Effector memory CD4-positive, alpha-beta T cell (primary cell): Measurements from ENCODE around the gene SMPD3.

ENCODE experiments used
- DNase-seq, 3 donors: peaks; one replicate each; pipeline ENCODE4 v3.0.0-alpha.2; 2020
- H3K27ac ChIP-seq: 2 replicates; pipeline ENCODE4 v1.7.0; 2013; ENCODE audit warnings: mild to moderate bottlenecking, low read length, moderate library complexity; ENCODE audit not compliant: insufficient read depth, poor library complexity, severe bottlenecking
- H3K27me3 ChIP-seq: replicated peaks from 2 replicates; pipeline ENCODE4 v1.7.0; 2013; ENCODE audit warnings: mild to moderate bottlenecking, low read length; ENCODE audit not compliant: insufficient read depth, control insufficient read depth, poor library complexity, severe bottlenecking
- H3K36me3 ChIP-seq: 2 replicates; pipeline ENCODE4 v1.7.0; 2013; ENCODE audit warnings: mild to moderate bottlenecking, low read length, moderate library complexity; ENCODE audit not compliant: control insufficient read depth, insufficient read depth
- H3K4me1 ChIP-seq: 2 replicates; pipeline ENCODE4 v1.7.0; 2013; ENCODE audit warnings: low read length, mild to moderate bottlenecking; ENCODE audit not compliant: control insufficient read depth, insufficient read depth, poor library complexity, severe bottlenecking
- H3K4me3 ChIP-seq: 2 replicates; pipeline ENCODE4 v1.7.0; 2013; ENCODE audit warnings: low read length, low read depth, mild to moderate bottlenecking; ENCODE audit not compliant: insufficient read depth, poor library complexity, severe bottlenecking
- H3K9me3 ChIP-seq: 2 replicates; pipeline ENCODE4 v1.7.0; 2013; ENCODE audit warnings: mild to moderate bottlenecking, low read length, moderate library complexity; ENCODE audit not compliant: control insufficient read depth

The SMPD3 gene

GRCh38 chr16:68345351-68345810 lies 102.9 kb downstream of the SMPD3 start:
- Histone ChIP-seq H3K36me3 (peaks cover 43% of the 10 kb centered on the region), H3K27me3 (no peaks in the 10 kb centered on the region), H3K27ac (no peak overlapping the region), H3K9me3 (no peaks in the 10 kb centered on the region), H3K4me3 (no peak overlapping the region), H3K4me1 (no peaks in the 10 kb centered on the region)
- DNase-seq: no peak

GRCh38 chr16:68344252-68344651 lies 104.1 kb downstream of the SMPD3 start:
- H3K4me3 ChIP-seq: no peak overlapping the region
- DNase-seq: no peak
- H3K27ac ChIP-seq: no peak overlapping the region
- H3K27me3 ChIP-seq: no peaks in the 10 kb centered on the region
- no peaks in the 10 kb centered on the region for H3K4me1 ChIP-seq
- peaks cover 46% of the 10 kb centered on the region for H3K36me3 ChIP-seq
- no peaks in the 10 kb centered on the region for H3K9me3 ChIP-seq

- no peak overlapping the region for H3K4me3 ChIP-seq
- DNase-seq: no peak
- H3K27me3 ChIP-seq: no peaks in the 10 kb centered on the region
- H3K27ac ChIP-seq: no peak overlapping the region
- no peaks in the 10 kb centered on the region for H3K4me1 ChIP-seq
- H3K36me3 ChIP-seq: peaks cover 54% of the 10 kb centered on the region
- H3K9me3 ChIP-seq: no peaks in the 10 kb centered on the region
Measured at GRCh38 chr16:68343137-68343536, 105.2 kb downstream of the SMPD3 start.

DNA sequence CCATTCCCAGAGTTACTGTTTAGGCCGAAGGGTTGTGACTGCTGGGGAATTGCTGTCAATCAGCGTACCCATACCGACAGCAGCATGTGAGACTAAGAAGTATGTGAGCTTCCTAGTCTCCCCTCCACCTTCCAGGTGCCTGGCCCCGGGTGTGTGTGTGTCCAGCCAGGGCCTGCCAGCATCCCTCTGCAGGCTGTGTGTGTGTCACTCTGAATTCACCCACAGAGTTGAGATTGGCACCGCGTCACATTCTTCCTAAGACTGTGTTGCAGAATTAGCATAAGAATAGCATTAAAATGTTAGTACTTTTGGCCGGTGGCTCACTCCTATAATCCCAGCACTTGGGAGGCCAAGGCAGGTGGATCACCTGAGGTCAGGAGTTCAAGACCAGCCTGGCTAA lies 105.7 kb downstream of the SMPD3 start:
- Histone ChIP-seq H3K27me3 (no peaks in the 10 kb centered on the region), H3K4me3 (no peak overlapping the region), H3K27ac (no peak overlapping the region), H3K9me3 (no peaks in the 10 kb centered on the region), H3K4me1 (no peaks in the 10 kb centered on the region), H3K36me3 (peaks cover 59% of the 10 kb centered on the region)
- no peak for DNase-seq

DNA sequence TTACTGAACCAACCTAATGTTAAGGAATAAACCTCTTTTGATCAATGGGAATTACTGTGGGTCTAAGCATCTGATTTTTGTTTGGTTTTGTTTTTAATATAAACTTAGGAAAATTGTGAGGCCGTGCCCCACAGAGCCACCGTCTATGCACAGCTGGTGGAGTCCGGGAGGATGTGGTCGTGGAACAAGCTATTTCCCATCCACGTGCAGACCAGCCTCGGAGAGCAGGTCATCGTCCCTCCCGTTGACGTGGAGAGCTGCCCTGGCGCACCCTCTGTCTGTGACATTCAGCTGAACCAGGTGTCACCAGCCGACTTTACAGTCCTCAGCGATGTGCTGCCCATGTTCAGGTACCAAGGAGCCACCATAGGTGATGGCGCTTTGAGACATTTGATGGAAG lies 109.1 kb downstream of the SMPD3 start:
- no peak for DNase-seq
- peaks cover 45% of the 10 kb centered on the region for H3K36me3 ChIP-seq
- H3K27me3 ChIP-seq: no peaks in the 10 kb centered on the region
- H3K9me3 ChIP-seq: no peaks in the 10 kb centered on the region
- H3K4me3 ChIP-seq: no peak overlapping the region
- no peaks in the 10 kb centered on the region for H3K4me1 ChIP-seq
- H3K27ac ChIP-seq: no peak overlapping the region

GRCh38 chr16:68338326-68339119 lies 109.8 kb downstream of the SMPD3 start:
- Histone ChIP-seq H3K27me3 (no peaks in the 10 kb centered on the region), H3K4me3 (no peak overlapping the region), H3K27ac (no peak overlapping the region), H3K9me3 (no peaks in the 10 kb centered on the region), H3K4me1 (no peaks in the 10 kb centered on the region), H3K36me3 (peaks cover 45% of the 10 kb centered on the region)
- DNase-seq: no peak

GRCh38 chr16:68335175-68335574 lies 113.1 kb downstream of the SMPD3 start:
- no peaks in the 10 kb centered on the region for H3K9me3 ChIP-seq
- no peak for DNase-seq
- H3K27ac ChIP-seq: no peak overlapping the region
- H3K27me3 ChIP-seq: no peaks in the 10 kb centered on the region
- peaks cover 6% of the 10 kb centered on the region for H3K4me1 ChIP-seq
- H3K4me3 ChIP-seq: no peak overlapping the region
- peaks cover 35% of the 10 kb centered on the region for H3K36me3 ChIP-seq

DNA sequence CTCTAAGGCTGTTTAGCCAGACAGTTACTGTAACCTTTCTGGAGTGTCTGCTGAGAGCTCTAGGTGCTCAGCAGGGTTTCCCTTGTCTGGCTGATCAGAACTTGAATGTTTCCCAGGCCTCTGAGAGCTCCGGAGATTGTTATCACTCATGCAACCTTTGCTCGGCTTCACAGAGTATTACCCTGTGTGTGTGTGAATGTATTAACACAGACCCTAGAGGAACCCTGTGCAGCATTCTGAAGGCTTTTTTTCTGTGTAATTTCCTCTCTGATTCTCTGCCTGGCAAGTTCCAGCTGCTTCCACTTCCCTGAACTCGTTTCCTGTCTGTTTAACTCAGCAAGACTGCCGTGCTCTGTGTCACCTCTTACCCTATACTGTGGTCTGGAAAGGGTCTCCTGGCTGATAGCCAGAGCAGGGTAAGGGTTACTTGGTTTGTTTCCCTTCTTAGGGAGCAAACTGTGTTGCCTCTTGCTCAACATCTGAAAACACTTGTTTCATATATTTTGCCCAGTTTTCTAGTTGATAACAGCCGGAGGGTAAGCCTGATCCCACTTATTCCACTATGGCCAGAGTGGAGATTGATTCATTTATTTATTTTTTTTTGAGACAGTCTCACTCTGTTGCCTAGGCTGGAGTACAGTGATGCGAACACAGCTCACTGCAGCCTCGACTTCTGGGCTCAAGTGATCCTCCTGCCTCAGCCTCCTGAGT lies 115.7 kb downstream of the SMPD3 start:
- H3K27ac ChIP-seq: no peak overlapping the region
- DNase-seq: no peak
- H3K36me3 ChIP-seq: peaks cover 9% of the 10 kb centered on the region
- H3K27me3 ChIP-seq: no peaks in the 10 kb centered on the region
- no peak overlapping the region for H3K4me3 ChIP-seq
- no peaks in the 10 kb centered on the region for H3K9me3 ChIP-seq
- H3K4me1 ChIP-seq: peaks cover 6% of the 10 kb centered on the region

DNA sequence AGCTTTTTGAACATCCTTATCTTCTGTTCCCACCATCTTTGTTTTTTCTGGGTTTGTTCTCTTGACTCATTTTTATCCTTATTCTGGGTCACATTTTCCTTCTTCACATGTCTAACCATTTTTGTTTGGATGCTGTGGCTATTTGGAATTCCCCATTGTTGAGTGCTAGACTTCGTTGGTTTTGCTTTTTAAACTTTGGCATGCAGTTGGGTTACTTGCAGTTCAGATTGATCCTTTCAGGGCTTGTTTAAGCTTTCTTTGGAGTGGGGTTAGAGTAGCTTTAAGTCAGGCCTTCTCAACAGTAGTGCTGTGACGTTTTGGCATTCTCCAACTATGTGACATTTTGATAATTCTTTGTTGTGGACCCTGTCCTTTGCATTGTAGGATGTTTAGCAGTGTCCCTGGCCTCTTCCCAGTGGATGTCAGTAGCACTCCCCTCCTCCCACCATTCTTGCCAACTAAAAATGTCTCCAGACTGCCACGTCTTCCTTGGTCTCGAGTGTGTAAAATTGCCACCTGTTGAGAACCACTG lies 116.4 kb downstream of the SMPD3 start:
- Histone ChIP-seq H3K27me3 (no peaks in the 10 kb centered on the region), H3K4me1 (peaks cover 6% of the 10 kb centered on the region), H3K27ac (no peak overlapping the region), H3K4me3 (no peak overlapping the region), H3K9me3 (no peaks in the 10 kb centered on the region), H3K36me3 (peaks cover 6% of the 10 kb centered on the region)
- no peak for DNase-seq

DNA sequence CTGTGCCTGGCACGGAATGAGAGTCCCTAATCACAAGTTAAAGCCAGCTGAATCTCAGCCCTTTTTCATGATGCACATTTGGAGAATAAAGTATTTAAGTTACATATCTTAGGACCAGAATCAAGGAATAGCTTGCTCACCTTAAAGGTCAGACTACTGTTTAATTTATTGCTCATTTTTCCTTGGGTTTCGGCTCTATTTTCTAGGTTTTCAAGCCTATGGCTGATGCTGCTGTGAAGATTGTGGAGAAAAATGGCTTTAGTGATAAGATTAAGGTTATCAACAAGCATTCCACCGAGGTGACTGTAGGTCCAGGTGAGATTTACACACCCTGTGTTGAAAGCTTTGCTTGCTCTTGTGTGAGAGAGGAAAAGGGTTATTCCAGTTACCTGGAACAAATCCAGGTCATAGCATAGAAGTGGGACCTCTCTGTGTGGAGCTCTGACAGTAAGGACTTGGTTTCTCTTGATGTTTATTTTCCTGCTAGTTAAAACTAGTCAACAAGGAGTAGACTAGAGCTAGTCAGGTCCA lies 119.4 kb downstream of the SMPD3 start:
- Histone ChIP-seq H3K27me3 (no peaks in the 10 kb centered on the region), H3K4me3 (no peak overlapping the region), H3K27ac (no peak overlapping the region), H3K4me1 (peaks cover 6% of the 10 kb centered on the region), H3K36me3 (peaks cover 11% of the 10 kb centered on the region), H3K9me3 (no peaks in the 10 kb centered on the region)
- no peak for DNase-seq
